GM13977 (cell line): ENCODE data around the gene THSD7B.

Experiments used
- DNase-seq: peaks from one replicate; pipeline ENCODE4 v3.0.0; 2012; ENCODE audit warnings: low spot score
- CTCF ChIP-seq: IDR thresholded peaks from 2 replicates; pipeline ENCODE4 v1.5.1; 2012; ENCODE audit warnings: mild to moderate bottlenecking, control low read depth; ENCODE audit not compliant: insufficient read depth; ENCODE audit errors: extremely low read depth, missing control alignments
- in situ Hi-C: fragments of 300-500 bp; cut with MboI; formaldehyde crosslinking; loops from one replicate; pipeline ENCODE4 v1.12.0; 2022; ENCODE audit warnings: low sequenced_read_pairs, low pct_unique_long_range_greater_than_20kb, mixed read lengths, inconsistent platforms; ENCODE audit not compliant: unreplicated experiment

The THSD7B gene

GRCh38 chr2:136986605-136987221 is 221.4 kb downstream of the THSD7B start:
- no peak for TF ChIP-seq CTCF
- DNase-seq: no peak
- in situ Hi-C loops: no loop called here

DNA sequence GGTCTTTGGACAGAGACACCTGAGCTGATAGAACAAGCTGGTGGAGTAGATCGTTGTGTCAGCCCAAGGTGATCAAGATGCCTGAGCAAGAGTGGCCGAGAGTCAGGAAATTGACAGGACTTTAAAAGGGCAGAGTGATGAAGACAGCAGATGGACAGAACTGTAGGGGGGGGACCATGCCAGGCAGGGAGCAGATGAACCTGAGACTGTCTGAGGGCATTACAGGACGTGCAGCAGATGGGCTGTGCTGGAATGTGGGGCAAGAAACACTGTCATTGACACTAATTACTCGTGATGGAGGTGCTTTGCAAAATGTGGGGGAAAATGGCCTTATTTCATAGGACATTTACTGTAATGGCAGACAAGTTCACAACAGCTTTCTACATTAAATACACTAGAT is 225.0 kb downstream of the THSD7B start:
- in situ Hi-C loops: no loop called here
- DNase-seq: no peak

DNA sequence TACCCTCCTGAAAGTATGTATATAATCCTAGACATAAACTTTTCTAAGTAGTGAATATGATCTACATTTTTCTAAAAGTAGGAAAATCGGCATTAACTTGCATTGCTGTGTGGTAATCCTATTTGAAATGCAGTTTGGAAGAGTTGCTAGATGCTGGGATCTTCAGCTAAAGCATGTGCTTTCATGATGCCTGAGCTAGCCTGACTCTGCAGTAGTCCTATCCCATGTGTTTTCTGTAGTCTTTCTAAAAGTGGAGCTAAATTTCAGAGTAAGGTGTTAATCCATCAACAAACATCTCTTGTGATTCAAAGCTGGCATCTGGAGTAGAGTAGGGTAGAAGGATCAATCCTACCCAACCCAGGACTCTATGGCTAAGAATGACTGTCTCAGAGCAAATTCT is 229.4 kb downstream of the THSD7B start:
- in situ Hi-C loops: no loop called here
- no peak for TF ChIP-seq CTCF
- no peak for DNase-seq

More for the DNA sequence above, 225.0 kb downstream of the THSD7B start:
- TF ChIP-seq CTCF: no peak

GRCh38 chr2:136997557-136997956 is 232.2 kb downstream of the THSD7B start:
- DNase-seq: no peak
- in situ Hi-C loops: no loop called here
- TF ChIP-seq CTCF: no peak

DNA sequence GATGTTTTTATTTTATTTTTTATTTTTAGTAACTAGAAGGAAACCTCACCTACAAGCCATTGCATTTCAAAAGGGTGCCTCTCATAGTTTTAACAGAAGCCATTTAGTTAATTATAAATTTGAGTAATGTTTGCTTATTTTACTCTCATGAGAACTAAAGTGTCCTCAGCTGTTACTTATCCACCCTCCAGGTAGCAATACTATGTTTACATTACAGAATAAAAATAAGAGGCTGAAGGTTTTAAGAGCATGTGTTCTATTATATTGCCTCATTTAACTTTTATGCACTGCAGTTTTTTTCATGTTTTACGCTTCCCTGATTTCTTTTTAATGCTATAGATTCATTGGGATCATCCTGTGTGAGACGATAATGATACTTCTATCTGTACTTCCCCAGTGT is 235.5 kb downstream of the THSD7B start:
- no peak for DNase-seq
- no peak for TF ChIP-seq CTCF
- in situ Hi-C loops: no loop called here

DNA sequence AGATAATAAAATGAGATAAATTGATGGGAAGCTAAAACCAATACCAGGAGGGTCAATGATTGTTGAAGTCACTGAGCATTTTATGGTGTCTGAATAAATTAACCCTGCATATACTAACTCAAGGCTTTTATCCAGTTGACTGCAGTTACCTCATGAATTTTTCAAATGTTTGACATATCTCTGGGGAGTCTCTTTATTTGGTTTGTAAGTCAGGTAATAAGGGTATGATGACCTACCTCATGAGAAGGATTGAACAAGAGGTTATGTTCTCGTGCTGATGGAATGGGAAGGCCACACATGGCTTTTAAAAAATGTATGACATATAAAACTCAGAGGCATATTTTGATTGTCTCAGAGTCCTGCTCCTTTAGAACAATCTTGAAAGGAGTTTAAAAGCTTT is 237.6 kb downstream of the THSD7B start:
- in situ Hi-C loops: no loop called here
- TF ChIP-seq CTCF: no peak
- DNase-seq: no peak
